Hippocampal formation (tissue), 2 donors: ENCODE measurements around the gene FIGNL2.

ENCODE experiments used
- DNase-seq, 2 donors: peaks; one replicate each; lab custom pipeline; 2025; lab: John Stamatoyannopoulos, UW

FIGNL2 gene

GRCh38 chr12:51855586-51856428 is 7.3 kb upstream of the FIGNL2 start:
- no peak for DNase-seq

DNA sequence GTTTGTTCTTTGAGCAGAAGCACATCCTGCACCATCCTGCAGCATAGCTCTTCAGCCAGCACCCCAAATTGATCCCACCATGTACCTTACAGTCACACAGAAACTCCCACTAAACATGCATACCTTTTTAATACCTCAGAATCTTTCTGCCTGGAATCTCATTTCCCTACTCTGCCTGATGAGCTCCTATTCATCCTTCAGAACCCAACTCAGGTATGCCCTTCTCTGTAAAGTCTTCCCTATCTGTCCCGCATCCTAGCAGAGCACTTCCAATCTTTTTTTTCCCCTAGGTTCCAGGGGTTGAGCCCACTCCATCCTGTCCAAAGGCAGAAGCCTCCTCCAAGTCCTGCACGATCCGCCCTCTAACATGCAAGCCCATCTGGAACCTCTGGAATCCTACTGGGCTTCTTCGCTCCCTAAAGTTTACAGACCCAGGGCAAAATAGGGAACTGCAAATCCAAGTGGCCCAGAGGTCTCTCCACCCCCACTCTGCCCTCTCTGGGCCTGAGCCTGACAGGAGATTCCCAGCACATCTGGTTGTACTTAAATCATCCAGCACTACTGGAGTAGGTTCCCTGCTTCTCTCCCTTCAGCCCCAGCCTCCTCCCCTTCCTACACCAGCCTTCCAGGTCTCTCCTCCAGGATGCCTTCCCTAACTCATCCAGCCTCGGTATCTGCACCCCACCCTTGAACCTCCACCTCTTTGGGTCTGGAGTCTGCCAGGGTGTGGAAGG is 4.1 kb upstream of the FIGNL2 start:
- DNase-seq = no peak

- DNase-seq = no peak
Observed at GRCh38 chr12:51851413-51852124, 3.1 kb upstream of the FIGNL2 start.

GRCh38 chr12:51850965-51851299 is 2.4 kb upstream of the FIGNL2 start:
- no peak for DNase-seq

- no peak for DNase-seq
Observed at GRCh38 chr12:51850081-51850964, 1.8 kb upstream of the FIGNL2 start.

DNA sequence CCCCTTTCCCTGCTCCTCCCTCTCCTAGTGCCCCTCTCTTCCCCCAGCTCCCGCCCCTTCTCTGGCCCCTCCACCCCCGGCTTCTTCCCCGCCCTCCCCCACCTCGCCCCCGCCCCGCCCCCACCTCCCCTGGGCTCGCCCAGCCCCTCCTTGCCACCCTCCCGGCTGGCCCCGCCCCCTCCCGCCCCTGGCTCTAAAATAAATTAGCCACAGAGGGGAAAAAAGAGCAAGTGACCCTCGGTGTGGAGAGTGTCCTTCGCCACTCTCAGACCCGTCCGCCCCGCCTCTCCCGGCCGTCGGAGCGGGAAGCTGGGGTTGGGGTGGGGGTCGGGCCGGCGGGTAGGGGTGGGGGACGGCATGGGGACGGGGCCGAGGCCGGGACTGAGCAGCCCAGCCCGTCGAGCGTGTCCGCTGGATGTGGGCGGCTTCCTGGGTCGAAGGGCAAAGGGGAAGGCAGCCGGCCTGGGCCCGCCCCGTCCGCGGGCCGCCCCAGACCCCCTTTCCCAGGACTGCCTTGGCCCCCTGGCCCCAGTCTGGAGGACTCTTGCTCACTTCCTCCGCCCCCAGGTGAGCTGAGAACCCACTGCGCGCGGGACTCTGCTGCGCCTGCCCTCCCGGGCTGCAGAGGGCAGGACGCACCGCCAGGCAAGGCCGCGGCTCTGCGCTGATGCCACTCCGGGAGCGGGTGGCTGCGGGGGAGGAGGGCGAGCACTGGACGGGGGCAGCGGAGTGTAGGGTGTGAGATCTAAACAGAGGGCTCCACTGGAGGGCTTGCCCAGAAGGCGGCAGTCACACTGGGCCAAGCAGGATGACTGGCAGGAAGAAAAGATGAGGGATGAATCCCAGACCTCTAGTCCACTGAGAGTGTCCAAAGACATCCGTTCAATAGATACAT is 570 bp upstream of the FIGNL2 start:
- no peak for DNase-seq

GRCh38 chr12:51847643-51848325 is 734 bp downstream of the FIGNL2 start:
- no peak for DNase-seq

- no peak for DNase-seq
Observed at GRCh38 chr12:51846911-51847642, 1.4 kb downstream of the FIGNL2 start.

GRCh38 chr12:51846271-51846691 is 2.2 kb downstream of the FIGNL2 start:
- DNase-seq = no peak

GRCh38 chr12:51845482-51845881 is 3.0 kb downstream of the FIGNL2 start:
- no peak for DNase-seq

DNA sequence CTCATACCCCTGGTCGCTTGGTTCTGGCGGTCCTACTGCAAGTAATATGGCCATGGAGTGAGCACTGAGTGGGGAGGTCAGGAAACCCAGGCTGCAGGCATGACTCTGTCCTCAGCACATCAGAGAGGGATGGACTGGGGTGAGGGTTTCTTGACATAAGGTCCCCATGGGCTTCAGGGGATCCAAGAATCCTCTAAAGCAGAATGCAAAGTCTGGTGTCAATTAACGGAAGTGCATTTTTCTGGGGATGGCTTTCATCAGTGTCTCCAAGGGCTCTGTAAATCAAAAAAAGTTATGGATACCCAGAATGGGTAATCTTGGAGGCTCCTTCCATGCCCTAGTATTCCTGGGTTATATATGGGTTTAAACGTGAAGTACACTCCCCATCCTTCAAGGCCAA is 3.7 kb downstream of the FIGNL2 start:
- DNase-seq = no peak

DNA sequence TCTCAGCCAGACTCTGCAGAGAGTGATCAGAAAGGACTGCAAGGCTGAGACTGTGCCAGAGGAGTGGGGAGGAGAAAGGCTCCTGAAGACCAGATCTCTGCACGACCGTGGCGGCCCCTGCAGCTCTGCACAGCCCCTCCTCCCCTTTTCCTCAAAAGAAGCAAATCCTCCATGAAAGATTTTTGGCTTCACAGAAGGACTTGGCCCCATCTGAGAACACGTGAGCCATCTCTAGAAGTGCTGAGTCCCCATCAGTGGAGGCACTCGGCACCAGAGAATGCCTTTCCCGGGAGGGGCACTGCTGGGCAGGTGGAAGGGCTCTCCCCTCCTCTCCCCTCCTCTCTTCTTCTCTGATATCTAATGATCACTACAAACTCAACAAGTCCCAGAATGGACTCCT is 6.8 kb downstream of the FIGNL2 start:
- DNase-seq = no peak

GRCh38 chr12:51840966-51841365 is 7.6 kb downstream of the FIGNL2 start:
- DNase-seq = no peak

- DNase-seq = no peak
Observed at GRCh38 chr12:51839310-51839947, 9.1 kb downstream of the FIGNL2 start.

- DNase-seq = no peak
Observed at GRCh38 chr12:51838762-51839161, 9.8 kb downstream of the FIGNL2 start.

DNA sequence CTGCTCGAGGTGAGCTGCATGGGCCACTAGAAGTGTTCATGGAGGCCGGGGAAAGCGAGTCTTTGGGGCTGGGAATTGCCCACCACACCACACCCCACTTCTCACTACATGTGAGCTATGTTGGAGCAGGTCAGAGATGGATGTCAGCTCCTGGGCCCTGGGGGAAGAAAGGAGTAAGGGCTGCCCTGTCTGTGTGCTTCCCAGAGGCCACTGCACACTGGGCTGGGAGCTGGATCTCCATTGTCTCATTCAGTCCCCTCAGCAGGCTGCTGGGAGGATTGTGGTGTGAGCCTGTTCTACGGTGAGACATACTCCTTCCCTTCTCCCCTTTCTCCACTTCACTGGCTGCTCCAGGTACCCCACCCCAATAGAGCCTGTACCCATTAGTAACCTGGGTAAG is 10.5 kb downstream of the FIGNL2 start:
- DNase-seq = no peak

DNA sequence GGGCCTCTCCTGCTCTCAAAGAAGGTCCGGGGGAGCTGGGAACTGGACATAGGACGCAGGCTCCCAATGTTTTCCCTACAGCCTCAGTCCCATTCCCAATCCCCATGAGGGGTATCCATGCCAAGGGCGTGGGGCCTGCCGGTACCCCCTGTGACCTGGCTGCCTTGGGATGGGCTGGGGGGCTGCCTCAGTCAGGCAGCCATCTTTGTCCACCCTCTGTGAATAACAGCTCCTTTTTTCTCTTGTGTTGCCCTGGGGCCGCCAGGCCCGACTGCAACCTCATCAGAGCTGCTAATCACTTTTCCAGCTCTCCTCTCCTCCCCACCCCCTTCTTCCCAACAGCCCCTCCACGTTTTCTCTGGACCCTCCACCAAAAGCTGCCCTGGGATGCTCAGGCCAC is 11.2 kb downstream of the FIGNL2 start:
- DNase-seq = no peak

- DNase-seq = no peak
Observed at GRCh38 chr12:51836827-51837173, 11.7 kb downstream of the FIGNL2 start.
